ENCODE results near the gene TP73.
"Not testable (repeated sequence)": the region's sequence is repeated elsewhere in the genome, so short reads cannot be mapped to it uniquely, and the experiment has no call there.

TP73 gene

GRCh38 chr1:3746830-3747521 lies 94.7 kb downstream of the TP73 start:
- DNase-seq, result peak; percentile 22

DNA sequence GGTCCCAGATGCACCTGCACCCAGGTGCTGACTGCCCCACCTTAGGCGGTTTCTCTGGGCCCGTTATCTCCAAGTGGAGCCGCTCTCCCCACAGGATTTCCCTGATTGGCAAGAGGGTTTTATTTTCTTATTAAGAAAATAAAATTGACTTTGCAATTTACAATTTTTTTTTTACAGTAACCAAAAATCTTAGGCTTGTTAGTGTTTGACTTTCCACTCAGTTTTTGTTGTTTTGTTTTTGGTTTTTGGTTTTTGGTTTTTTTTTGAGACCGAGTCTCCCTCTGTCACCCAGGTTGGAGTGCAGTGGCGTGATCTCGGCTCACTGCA lies 95.2 kb downstream of the TP73 start:
- no peak for DNase-seq

DNA sequence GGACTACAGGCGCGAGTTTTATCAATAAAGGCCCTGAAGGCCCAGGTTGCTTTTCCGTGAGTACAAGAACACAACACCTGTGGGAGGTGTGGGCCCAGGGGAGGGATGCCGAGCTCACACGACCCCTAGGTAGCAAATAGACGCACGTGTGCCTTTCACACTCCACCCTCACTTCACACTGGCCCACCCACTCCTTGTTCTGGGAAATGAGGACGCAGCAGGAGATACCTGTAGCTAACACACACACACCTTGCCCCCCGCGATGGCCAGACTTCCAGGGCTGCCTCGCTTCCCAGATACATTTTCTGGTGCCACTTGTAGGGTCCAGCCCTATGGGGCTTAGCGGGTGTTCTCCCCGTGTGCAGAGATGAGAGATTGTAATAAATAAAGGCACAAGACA lies 95.6 kb downstream of the TP73 start:
- no peak for DNase-seq

- DNase-seq, result not testable (repeated sequence)
These were observed 96.1 kb downstream of the TP73 start for GRCh38 chr1:3748316-3748900.

- DNase-seq, result no peak
These were observed 97.2 kb downstream of the TP73 start for GRCh38 chr1:3749512-3749911.

GRCh38 chr1:3750741-3751140 lies 98.4 kb downstream of the TP73 start:
- no peak for DNase-seq

DNA sequence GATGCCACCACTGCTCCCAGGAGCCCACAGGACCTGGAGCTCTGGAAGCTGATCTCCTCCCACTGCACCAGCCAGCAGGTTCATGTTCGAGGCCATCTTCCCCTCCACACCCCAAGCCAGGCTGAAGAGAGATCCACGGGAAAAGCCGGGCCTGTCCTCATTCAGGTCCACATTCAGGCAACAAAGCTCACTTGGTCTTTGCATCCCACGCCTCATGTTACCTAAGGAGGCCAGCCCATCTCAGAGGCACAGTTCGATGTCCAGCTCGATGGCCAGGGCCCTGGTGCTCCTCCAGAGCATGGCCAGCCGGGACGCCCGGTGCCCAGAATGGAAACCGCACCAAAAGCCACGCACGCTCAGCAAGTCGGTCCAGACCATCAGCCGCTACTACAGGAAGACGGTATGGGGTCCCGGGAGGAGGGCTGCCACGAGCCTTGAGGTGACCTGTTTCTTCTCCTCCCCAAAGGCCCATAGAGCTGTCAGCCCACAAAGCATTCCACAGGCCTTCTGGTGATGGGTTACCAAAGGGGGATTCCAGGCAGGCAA lies 100.2 kb downstream of the TP73 start, which contains the start of gene CCDC27:
TSS of gene CCDC27 (plus strand) at position 51 of the 546 bp plus-strand sequence. CDS start at position 83, 32 bp downstream.
- DNase-seq, result no peak

- no peak for DNase-seq
These were observed 101.5 kb downstream of the TP73 start for GRCh38 chr1:3753656-3754454.

- DNase-seq, result no peak
These were observed 104.1 kb downstream of the TP73 start for GRCh38 chr1:3756394-3756793.

DNA sequence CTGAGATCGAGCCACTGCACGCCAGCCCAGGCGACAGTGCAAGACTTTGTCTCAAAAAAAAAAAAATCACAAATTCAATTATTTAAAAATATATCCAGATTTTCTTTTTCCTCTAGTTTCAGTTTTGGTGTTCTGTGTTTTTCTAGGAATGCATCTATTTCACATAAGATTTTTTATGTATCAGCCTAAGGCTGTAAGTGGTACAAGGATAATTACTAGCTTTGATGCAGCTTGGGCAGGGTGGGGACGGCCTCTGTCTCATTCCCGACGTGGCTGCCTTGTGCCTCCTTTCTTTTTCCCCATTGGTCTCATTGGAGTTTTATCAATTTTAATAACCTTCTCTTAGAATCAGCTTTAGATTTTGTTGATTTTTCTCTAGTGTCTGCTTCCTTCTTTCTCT lies 106.8 kb downstream of the TP73 start:
- DNase-seq, result no peak

DNA sequence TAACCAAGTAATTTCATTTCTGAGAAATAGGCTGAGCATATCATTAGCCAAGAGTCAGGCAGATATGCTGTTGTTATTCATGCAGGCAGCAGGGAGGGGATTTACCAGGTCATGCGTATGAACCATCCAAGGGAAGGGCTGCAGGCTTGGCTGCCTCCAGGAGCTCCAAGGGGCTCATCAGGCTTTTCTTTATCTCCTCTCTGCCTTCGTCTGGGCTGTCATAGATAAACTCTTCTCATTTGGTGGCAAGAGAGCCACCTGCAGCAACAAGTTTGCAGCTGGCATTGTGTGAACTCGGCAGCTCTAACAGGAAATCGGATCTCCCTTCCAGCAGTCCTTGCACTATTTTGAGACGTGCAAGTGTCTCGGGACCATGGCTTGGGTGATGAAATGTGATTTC lies 107.5 kb downstream of the TP73 start:
- DNase-seq, result no peak

- no peak for DNase-seq
These were observed 109.1 kb downstream of the TP73 start for GRCh38 chr1:3761296-3762010.

GRCh38 chr1:3762151-3762872 lies 110.0 kb downstream of the TP73 start:
- no peak for DNase-seq

GRCh38 chr1:3762873-3763228 lies 110.5 kb downstream of the TP73 start:
- no peak for DNase-seq

- DNase-seq, result no peak
These were observed 111.2 kb downstream of the TP73 start for GRCh38 chr1:3763351-3764125.

- no peak for DNase-seq
These were observed 115.1 kb downstream of the TP73 start for GRCh38 chr1:3767328-3767925.

- no peak for DNase-seq
These were observed 116.6 kb downstream of the TP73 start for GRCh38 chr1:3768811-3769390.

- no peak for DNase-seq
These were observed 117.9 kb downstream of the TP73 start for GRCh38 chr1:3770047-3770765.

DNA sequence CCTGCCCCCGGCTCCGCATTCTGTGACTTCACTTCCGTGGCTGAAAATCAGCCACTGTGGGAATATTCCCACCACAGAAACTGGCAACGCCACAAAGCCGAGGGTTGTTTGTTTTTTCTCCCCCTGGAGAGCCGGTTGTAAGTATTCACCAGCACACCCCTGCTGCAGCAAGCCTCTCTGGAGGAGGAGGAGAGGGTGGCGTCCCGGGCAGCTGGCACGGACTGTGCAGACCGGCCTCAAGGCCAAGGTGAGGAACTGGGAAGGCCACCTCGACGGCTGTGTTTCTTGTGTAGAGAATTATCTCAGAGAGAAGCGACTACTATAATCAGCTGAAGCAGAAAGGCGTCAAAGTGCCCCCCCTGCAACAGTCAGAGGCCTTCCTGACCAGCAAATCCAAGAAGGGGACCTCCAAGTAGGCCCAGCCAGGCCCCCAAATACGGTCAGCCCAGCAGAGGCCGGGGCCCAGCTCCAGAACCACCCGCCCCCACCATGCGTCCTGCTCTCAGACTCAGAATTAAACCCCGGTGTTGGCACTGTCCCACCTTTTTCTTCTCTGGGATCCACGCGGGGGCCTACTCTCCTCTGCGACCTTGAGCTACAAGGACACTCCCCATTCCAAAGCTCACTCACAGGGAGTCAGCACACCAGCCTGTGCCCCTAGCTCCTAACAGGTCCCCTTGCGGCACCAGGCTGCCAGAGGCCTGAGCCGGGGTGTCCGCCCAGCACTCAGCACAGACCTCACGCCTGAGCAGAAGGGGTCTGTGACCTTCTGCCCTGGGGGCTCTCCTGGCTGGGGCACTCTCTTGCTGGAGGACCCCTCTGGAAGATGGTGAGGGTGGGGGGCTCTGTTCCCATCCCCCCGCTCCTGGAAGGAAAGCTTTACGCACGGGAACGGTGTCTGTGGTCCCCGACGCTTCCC lies 119.1 kb downstream of the TP73 start:
- DNase-seq, result no peak

All from NCI-H524 treated with DMSO at 0.1 percent for 48 hours (cell line).